IPS-18a (cell line): ENCODE measurements around the gene BDKRB1.

ENCODE experiments used
- H3K27ac ChIP-seq: one replicate; pipeline ENCODE4 v1.5.1; 2013; ENCODE audit warnings: low read length
- H3K27me3 ChIP-seq: one replicate; pipeline ENCODE4 v1.6.1; 2013; ENCODE audit warnings: mild to moderate bottlenecking, low read length; ENCODE audit not compliant: control insufficient read depth, insufficient read depth
- H3K36me3 ChIP-seq: one replicate; pipeline ENCODE4 v1.6.1; 2013; ENCODE audit warnings: low read depth, low read length; ENCODE audit not compliant: control insufficient read depth
- H3K4me1 ChIP-seq: one replicate; pipeline ENCODE4 v1.6.1; 2013; ENCODE audit warnings: low read depth, low read length; ENCODE audit not compliant: control insufficient read depth
- H3K4me3 ChIP-seq: one replicate; pipeline ENCODE4 v1.5.1; 2013; ENCODE audit warnings: low read length
- H3K9ac ChIP-seq: one replicate; pipeline ENCODE4 v1.6.1; 2013; ENCODE audit warnings: mild to moderate bottlenecking, low read length, moderate library complexity
- H3K9me3 ChIP-seq: one replicate; pipeline ENCODE4 v1.6.1; 2013; ENCODE audit warnings: low read depth, low read length; ENCODE audit not compliant: control insufficient read depth

Gene BDKRB1

DNA sequence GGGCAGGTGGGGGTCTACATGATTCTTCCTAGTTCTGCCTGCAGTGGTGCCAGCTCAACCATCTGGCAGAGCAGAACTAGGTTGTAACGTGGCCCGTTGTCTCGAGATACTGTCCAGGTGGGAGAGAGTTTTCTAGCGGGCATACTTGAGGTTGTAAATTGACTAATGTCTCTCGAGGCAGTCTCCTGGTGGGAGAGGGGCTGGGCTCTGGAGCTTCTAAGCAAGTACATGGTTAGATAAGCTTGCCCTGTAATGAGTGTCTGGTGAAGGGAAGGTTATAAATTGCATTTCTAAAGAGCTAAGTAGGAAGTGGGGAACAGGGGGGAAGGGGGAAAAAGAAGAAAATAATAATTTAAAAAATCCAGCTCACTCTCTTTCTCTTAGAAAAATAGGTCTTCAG, 18.1 kb downstream of the BDKRB1 start:
- H3K36me3 ChIP-seq, result no peaks in the 10 kb centered on the region
- H3K9me3 ChIP-seq, result peaks cover 10% of the 10 kb centered on the region

GRCh38 chr14:96274543-96274942, 18.5 kb downstream of the BDKRB1 start:
- Histone ChIP-seq H3K4me3 (no peak overlapping the region), H3K36me3 (no peaks in the 10 kb centered on the region), H3K4me1 (peaks cover 3% of the 10 kb centered on the region), H3K27ac (no peak overlapping the region), H3K27me3 (no peaks in the 10 kb centered on the region), H3K9me3 (peaks cover 10% of the 10 kb centered on the region), H3K9ac (no peak overlapping the region)

More for the DNA sequence above, 18.1 kb downstream of the BDKRB1 start:
- no peaks in the 10 kb centered on the region for H3K27me3 ChIP-seq
- H3K4me1 ChIP-seq, result peaks cover 3% of the 10 kb centered on the region
- no peak overlapping the region for H3K9ac ChIP-seq
- no peak overlapping the region for H3K4me3 ChIP-seq
- no peak overlapping the region for H3K27ac ChIP-seq

DNA sequence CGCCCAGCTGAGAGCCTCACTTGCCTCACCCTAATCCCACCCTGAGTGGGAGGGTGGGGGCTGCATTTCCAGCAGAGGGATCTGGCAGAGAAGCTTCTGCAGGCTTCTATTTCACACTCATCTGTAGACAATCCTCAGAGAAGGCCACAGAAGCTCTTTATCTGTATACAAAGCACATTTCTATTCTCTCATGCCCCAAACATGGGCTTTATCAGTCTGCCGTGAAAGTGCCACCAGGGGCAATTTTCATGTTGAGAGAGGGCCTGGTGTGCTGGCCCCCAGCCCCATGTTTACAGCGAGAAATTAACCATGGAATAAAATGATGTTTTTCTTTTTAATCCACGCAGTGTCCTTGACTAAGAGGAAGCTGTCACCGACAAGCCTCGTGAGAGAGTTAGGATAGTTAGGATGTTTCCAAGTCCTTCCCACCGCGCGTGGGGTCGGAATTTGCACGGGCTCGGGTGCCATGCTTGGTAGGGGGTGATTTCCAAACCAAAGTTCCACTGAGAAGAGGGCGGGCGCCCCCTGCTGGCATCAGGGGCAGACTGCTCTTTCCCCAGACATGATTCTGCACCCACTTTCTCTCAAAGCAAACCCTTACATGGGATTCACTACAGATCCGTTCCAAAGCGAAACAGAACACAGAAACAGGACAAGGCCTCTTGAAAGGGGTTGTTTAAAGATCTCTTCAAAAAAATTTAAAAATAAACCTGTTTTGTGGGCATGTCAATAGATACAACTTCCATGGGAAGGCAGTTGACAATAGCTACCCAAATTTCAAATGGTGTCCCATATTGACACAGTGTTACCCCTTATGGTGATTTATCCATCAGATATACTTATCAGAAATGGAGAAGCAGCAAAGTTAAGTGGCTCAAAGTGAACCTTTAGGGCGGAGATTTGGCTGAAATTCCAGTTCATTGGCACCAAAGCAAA, 19.4 kb downstream of the BDKRB1 start:
- Histone ChIP-seq H3K27me3 (no peaks in the 10 kb centered on the region), H3K36me3 (no peaks in the 10 kb centered on the region), H3K9me3 (peaks cover 10% of the 10 kb centered on the region), H3K9ac (no peak overlapping the region), H3K4me3 (no peak overlapping the region), H3K4me1 (peaks cover 3% of the 10 kb centered on the region), H3K27ac (no peak overlapping the region)

DNA sequence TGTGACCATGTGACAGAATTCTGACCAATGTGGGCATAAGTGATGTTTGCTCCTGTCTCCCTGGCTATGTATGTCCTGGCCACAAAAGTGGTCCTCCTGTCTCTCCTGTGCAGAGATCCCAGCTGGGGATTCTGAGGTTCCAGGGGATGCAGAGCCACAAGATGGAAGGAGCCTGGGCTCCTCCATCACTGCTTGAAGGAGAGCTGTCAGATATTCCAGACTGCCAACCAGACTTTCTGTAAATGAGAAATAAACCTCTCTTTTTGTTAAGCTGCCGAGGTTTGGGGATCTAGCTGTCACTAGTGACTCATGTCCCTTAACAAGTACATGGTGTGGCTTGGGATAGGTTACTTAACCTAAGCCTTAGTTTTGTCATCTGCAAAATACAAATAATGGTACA, 21.9 kb downstream of the BDKRB1 start:
- no peak overlapping the region for H3K4me3 ChIP-seq
- H3K27me3 ChIP-seq, result no peaks in the 10 kb centered on the region
- peaks cover 7% of the 10 kb centered on the region for H3K9me3 ChIP-seq
- peaks cover 3% of the 10 kb centered on the region for H3K4me1 ChIP-seq
- H3K36me3 ChIP-seq, result no peaks in the 10 kb centered on the region
- no peak overlapping the region for H3K27ac ChIP-seq
- H3K9ac ChIP-seq, result no peak overlapping the region

- Histone ChIP-seq H3K4me3 (no peak overlapping the region), H3K27ac (no peak overlapping the region), H3K9ac (no peak overlapping the region), H3K4me1 (peaks cover 3% of the 10 kb centered on the region), H3K9me3 (peaks cover 7% of the 10 kb centered on the region), H3K36me3 (no peaks in the 10 kb centered on the region), H3K27me3 (no peaks in the 10 kb centered on the region)
Observed at GRCh38 chr14:96279564-96279963, 23.6 kb downstream of the BDKRB1 start.

GRCh38 chr14:96280104-96280503, 24.1 kb downstream of the BDKRB1 start:
- peaks cover 7% of the 10 kb centered on the region for H3K9me3 ChIP-seq
- H3K36me3 ChIP-seq, result no peaks in the 10 kb centered on the region
- no peaks in the 10 kb centered on the region for H3K27me3 ChIP-seq
- H3K4me3 ChIP-seq, result no peak overlapping the region
- peaks cover 3% of the 10 kb centered on the region for H3K4me1 ChIP-seq
- no peak overlapping the region for H3K27ac ChIP-seq
- no peak overlapping the region for H3K9ac ChIP-seq

GRCh38 chr14:96281486-96281885, 25.5 kb downstream of the BDKRB1 start:
- no peaks in the 10 kb centered on the region for H3K27me3 ChIP-seq
- peaks cover 3% of the 10 kb centered on the region for H3K4me1 ChIP-seq
- H3K9ac ChIP-seq, result no peak overlapping the region
- no peak overlapping the region for H3K4me3 ChIP-seq
- H3K36me3 ChIP-seq, result peaks cover 3% of the 10 kb centered on the region
- no peak overlapping the region for H3K27ac ChIP-seq
- peaks cover 7% of the 10 kb centered on the region for H3K9me3 ChIP-seq

DNA sequence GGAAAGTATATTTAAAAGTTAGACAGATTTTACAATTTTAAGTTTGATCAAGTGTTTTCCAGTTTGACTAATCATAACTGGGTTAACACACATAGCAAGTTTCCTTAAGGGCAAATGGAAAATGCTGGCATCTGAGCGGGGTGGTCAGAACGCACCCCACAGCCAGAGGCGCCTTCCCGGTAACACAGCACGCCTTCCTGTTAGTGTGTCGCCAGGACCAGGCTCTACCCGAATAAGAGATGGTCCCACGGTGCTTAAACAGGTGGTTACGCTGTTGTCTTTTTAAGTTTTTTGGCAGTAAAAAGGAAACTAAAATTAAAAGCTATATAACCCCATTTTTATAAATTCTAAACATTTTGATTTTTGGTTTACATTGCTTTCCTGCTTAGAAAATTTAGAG, 28.0 kb downstream of the BDKRB1 start:
- H3K9ac ChIP-seq, result no peak overlapping the region
- H3K27ac ChIP-seq, result no peak overlapping the region
- peaks cover 3% of the 10 kb centered on the region for H3K36me3 ChIP-seq
- H3K27me3 ChIP-seq, result no peaks in the 10 kb centered on the region
- no peaks in the 10 kb centered on the region for H3K4me1 ChIP-seq
- H3K9me3 ChIP-seq, result no peaks in the 10 kb centered on the region
- H3K4me3 ChIP-seq, result no peak overlapping the region

DNA sequence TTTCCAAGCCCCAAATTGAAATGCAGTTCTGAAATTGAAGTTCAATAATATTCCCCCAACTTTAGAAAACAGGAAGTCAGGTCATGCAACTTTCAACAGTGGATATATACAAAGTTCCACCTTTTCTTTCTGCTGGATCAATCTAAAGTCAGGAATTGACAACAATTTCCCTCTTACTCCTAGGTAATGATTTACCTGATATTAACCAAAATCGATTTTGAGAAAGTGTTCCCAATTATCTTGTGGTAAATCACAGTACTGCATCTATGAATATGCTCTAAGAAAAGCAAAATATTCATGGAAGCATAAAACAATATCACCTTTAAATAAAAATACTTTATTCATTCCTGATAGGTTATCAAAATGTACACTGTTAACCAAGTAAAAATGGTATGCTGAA, 28.4 kb downstream of the BDKRB1 start:
- Histone ChIP-seq H3K9me3 (no peaks in the 10 kb centered on the region), H3K27ac (no peak overlapping the region), H3K4me1 (no peaks in the 10 kb centered on the region), H3K36me3 (peaks cover 5% of the 10 kb centered on the region), H3K4me3 (no peak overlapping the region), H3K9ac (no peak overlapping the region), H3K27me3 (no peaks in the 10 kb centered on the region)

- no peaks in the 10 kb centered on the region for H3K27me3 ChIP-seq
- H3K27ac ChIP-seq, result no peak overlapping the region
- H3K4me1 ChIP-seq, result no peaks in the 10 kb centered on the region
- H3K4me3 ChIP-seq, result no peak overlapping the region
- no peak overlapping the region for H3K9ac ChIP-seq
- H3K9me3 ChIP-seq, result no peaks in the 10 kb centered on the region
- H3K36me3 ChIP-seq, result peaks cover 14% of the 10 kb centered on the region
Observed at GRCh38 chr14:96285667-96286066, 29.7 kb downstream of the BDKRB1 start.

GRCh38 chr14:96286251-96286650, 30.2 kb downstream of the BDKRB1 start:
- Histone ChIP-seq H3K36me3 (peaks cover 16% of the 10 kb centered on the region), H3K4me1 (no peaks in the 10 kb centered on the region)

GRCh38 chr14:96287856-96288255, 31.8 kb downstream of the BDKRB1 start:
- H3K36me3 ChIP-seq, result peaks cover 21% of the 10 kb centered on the region
- H3K27ac ChIP-seq, result no peak overlapping the region
- H3K9me3 ChIP-seq, result no peaks in the 10 kb centered on the region
- H3K9ac ChIP-seq, result no peak overlapping the region
- H3K4me1 ChIP-seq, result no peaks in the 10 kb centered on the region
- H3K4me3 ChIP-seq, result no peak overlapping the region
- no peaks in the 10 kb centered on the region for H3K27me3 ChIP-seq

More at GRCh38 chr14:96286251-96286650, 30.2 kb downstream of the BDKRB1 start:
- Histone ChIP-seq H3K27ac (no peak overlapping the region), H3K4me3 (no peak overlapping the region), H3K27me3 (no peaks in the 10 kb centered on the region), H3K9me3 (no peaks in the 10 kb centered on the region), H3K9ac (no peak overlapping the region)
